NCI-H446 (cell line): Measurements from ENCODE around the gene SMIM12.

ENCODE experiments used
- DNase-seq, 2 experiments: peaks; one replicate each; lab custom pipeline; 2025; lab: John Stamatoyannopoulos, UW

Gene SMIM12

DNA sequence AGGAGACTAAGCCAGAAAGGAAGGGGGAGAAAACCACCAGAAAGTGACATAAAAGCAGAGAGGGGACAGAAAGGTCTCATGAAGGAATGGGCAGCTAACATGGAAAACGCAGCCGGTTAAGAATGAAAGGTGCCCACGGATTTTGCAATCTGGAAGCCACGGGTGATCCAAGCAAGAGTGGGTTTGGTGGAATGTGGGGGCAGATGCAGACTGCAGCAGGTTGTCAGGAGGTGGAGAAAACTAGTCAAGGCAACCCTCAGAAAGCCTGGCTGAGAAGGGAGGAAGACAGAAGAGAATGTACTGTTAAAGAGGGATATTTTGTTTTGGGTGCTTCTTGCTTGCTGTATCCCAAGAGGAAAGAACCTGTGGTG, 12.6 kb upstream of the SMIM12 start:
- no peak for DNase-seq

DNA sequence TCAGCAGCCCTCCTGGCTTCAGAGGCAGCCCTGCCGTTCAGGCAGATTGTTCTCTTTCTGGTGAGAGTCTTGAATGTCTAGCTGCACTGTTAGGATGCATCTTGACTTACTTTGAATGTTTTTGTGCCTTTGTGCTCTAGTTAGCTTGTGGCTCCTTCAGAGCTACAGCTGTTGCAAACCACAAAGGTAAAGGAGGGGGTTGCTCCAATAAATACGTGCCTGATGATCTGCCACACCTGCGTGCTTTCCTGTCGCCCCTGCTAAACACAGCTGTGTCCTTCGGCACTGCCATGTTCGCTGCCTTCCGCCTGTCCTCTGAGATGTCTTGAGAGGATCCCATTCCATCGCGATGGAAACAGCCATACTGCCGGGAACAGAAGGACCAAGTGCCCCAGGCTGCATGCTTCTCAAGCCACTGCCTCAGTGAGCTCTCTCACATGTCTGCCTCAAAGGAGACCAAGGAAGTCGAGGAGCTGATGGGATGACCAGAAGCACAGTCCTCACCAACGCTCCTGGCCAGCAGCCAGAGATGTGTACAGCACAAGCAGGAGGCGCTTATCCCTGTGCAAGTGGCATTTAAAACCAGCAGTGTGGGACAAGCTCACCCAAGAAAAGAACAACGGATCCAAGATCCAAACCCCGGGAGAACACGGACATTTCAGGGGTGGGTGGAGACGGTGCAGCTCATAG, 12.0 kb upstream of the SMIM12 start:
- DNase-seq: no peak

DNA sequence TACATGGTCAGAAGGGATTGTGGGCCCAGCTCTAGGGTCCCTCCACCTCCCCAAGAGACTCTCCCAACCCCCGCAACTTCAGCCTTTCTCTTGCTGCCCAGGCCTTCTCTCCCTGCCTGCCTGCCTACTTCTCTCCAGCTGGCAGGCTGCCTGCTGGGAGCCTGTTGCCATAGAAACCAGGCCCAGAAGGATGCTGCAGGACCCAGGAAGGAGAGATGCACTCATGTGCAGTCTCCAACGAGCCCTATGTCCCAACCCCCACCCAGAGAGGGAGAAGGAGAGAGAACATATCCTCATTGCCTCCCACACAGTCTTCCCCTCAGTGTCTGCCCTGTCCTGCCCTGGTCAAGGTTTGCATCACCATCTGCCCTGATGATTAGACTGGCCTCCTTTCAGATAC, 10.8 kb upstream of the SMIM12 start:
- no peak for DNase-seq

DNA sequence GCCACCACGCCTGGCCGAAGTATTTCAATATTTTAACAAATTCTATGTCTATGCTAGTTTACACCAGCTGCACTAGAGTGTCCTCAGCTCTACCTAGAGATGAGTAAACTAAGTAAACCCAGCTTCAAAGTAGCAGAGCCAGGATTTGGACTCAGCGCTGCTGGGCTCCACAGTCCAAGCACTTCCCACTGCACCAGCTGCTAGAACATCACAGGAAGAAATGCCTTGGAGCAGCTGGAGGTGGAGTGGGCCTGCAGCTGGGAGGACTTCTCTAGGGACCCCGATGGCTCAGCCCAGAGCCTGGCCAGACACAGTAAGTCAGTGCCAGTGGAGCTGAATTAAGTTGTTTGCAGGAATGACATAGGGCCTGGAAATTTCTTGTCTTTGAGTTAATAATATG, 10.2 kb upstream of the SMIM12 start:
- no peak for DNase-seq

DNA sequence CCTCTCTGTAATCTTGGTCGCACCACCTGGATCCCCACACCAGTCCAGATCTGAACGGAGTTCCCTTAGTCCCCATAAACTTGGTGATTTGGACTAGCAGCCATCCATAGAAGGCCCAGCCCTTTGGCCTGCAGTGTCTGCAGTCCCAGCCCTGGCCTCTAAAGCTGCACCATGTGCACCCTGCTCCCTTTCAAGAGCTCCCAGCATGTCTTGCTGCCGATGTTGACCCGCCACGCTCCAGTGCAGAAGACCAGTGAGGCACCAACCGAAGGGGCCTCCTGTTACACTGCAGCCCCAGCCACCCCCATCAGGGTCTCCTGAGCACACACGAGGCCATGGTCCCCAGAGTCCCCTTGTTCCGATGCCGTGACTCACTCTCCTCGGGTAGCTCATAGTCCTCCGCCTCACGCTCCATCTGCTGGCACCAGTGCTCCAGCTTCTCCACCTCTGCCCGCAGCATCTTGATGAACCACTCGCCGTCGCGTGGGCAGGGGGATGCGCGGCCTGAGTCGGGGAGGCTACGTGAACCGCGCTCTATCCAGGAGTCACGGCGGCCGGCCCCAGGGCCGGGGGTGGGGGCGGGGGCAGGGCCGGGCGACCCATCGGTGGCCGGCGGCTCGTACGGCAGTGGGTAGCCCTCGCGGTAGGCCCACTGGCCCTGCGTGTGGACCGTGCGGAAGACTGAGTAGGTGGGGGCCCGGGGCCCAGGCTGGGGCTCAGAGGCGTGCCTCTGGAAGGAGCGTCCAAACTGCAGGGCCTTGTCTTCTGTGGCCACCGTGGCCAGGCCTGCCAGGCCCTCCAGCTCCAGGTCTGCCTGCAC, 8.9 kb upstream of the SMIM12 start:
- no peak for DNase-seq

DNA sequence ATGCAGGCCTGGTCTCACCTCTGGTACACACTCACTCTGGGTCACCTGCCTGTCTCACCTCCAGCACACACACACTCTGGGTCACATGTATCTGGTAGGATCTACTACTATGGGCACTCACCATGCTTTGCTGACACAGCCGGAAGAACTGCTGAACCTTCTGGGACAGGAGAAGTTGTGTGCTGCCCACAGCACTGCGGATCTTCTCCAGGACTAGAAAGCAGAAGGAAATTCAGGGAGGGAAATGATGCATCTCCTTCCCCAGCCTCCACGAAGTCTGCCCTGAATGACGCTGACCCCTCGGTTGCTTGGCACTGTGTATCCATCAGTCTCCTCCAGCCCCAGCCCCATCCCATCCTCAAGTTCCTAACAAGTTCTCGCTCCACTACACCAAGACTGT, 7.9 kb upstream of the SMIM12 start:
- DNase-seq: no peak

DNA sequence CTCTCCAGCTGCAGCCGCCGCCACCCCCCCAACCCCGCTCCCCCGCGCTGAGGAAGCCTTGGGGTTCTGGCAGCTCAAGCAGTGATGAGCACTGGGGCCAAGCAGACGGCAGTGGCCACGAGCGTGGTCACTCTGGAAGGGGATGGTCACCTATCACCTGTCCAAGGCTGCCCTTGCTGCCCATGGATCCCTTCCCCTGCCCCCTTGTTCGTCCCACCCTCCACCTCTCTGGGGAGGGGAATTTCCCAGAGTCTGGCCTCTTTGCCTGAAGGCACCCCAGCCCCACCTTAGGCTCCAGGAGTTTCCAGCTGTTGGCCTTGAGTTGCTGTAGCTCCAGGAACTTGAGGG, 7.2 kb upstream of the SMIM12 start:
- DNase-seq: no peak

DNA sequence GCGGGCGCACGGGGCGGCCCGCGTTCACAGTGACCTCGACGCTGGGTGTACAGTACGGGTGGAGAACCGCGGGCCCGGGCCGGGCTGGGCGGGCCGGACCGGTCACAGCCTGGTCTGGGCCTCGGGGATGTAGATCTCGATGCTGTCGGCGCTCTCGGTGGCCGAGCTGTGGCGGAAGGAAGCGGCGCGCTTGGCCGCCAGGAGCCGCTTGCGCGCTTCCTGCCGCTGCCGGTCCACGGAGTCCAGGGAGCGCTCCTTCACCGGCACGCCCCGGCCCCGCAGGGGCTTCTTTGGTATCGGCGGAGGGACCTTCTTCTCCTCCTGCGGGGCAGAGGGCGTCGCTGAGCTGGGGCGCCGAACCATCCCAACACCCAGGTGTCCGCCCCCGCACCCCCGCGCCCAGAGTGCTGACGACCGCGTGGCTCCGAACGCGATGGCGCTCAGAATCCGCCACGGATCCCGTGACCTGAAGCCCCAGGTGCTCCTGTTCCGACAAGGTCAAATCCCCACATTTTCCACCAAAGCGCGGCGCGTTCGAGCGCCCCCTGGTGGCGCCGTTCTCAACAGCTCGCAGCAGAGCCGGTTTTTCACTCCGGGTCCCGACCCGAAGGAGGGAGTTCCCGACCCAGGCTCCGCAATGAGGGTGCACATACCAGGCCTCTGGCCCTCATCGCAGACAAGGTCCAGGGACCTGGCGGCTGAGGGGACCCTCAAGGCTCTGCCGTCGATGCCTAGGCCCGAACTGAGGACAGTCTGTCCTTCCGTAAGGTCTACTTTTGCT, 6.6 kb upstream of the SMIM12 start:
- DNase-seq: peak in 1 of 2 experiments; percentile 18

DNA sequence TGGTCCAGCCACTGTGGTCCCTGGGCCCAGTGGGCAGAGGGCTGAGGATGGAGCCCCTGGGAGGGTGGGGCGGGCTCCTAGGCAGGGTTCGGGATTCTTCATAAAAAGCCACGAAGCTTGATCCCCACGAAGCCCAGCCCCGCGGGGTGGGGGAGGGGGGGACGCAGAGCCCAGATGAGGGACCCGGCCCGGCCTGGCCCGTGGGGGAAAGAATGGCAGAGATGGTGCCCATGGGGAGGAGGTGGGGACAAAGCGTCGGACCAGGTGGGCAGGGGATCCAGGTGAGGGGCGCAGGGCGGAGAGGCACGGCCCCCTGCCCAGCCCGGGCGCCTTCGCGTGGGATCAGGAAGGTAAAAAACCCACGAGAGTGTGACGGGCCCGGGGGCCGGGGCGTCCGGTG, 6.0 kb upstream of the SMIM12 start:
- no peak for DNase-seq

DNA sequence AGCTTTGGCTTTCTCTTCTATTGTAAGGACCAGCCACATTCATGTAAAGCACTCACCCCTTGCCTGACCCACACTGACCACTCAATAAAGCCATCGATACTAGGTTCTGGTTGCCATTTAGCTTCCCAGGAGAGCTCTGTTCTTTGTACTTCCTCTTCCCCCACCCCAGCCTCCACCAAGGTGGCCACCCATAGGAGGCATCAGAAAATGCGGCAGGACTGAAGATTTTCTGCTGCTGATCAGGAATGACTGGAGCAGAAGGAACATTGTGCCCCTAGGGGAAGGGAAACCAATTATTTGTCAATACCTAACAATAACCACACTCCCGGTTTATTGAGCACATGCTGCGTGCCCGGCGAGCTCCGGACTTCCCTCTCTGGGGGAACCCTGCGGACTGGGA, 5.2 kb upstream of the SMIM12 start:
- no peak for DNase-seq

DNA sequence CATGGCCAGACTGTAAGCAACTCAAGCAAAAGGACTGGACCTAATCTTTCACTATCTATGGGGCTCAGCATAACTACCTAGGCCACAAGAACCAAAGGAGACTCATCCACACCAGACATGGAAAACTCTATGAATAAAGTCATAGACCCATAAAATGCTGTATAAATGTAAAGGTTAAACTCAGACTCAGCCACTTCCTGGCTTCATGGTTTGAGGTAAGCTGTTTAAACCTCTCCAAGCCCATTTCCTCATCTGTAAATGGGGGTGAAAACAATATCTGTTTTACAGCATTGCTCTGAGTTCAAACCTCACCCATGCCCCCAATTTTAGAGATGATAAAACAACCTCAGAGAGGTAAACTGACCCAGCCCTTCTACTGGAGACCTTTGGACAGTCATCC, 4.0 kb upstream of the SMIM12 start:
- DNase-seq: no peak

DNA sequence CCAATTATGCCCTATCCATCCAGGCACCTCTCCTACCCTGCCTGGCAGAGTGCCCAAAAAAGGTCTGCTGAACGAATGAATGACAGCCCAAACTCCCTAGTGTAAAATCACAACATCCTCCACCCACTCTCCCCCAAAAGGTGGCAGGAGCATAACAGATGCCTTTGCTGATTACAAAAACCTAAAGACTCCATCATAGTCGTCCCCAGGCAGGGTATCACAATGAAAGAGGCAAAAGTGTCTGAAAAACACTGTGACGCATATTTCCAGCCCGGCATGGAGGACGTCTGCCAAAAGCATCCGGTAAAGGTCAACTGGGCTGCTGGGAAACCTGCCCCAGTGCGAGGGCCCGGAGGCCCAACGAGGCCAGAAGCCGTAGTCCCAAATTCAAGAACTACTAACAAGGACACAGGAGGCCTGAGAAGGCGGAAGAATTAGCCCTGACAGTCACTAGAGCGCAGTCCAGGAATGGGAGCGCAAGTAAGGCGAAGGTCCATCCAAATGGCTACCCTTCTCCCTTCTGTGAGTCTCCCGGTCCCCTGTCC, 576 bp downstream of the SMIM12 start:
- DNase-seq: peak in 1 of 2 experiments; percentile 12

DNA sequence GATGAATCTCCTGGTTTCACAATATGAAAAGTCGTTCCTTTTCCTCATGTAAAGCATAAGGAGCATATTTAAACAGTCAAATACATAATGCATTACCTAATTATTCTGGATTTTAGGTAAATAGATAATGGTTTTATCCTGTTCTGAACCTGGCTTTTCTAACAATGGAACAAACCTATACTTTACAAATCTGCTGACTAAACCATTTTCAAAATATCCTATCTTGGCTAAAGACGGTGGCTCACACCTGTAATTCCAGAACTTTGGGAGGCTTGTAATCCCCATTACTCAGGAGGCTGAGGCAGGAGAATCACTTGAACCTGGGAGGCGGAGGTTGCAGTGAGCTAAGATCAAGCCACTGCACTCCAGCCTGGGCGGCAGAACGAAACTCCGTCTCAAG, 2.9 kb downstream of the SMIM12 start:
- no peak for DNase-seq

DNA sequence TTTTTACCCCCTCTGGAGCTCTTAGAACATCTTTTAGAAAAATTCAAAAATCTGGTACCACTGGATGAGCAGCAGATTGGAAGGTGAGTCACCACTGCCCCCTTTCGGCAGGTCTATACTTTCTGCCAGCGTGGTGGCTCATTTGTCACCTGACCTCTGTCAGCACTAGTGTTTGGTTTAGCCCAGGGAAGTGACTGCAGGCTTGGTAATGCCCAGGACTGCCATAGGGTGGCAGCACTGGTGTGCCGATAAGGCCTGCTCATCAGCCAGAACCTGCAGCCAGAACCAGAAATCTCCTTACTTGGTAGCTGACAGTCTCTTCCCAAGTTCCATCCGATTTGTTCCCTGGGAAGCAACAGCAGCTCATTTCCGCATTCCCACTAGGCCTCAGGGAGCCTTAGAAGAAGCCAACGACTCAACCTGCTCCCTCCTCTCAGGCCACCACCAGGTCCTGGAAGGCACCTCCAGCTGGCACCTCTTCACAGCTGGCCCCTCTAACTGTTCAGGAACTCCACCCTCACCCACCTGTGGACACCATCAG, 6.8 kb downstream of the SMIM12 start:
- DNase-seq: peak; percentile 84 to 94

DNA sequence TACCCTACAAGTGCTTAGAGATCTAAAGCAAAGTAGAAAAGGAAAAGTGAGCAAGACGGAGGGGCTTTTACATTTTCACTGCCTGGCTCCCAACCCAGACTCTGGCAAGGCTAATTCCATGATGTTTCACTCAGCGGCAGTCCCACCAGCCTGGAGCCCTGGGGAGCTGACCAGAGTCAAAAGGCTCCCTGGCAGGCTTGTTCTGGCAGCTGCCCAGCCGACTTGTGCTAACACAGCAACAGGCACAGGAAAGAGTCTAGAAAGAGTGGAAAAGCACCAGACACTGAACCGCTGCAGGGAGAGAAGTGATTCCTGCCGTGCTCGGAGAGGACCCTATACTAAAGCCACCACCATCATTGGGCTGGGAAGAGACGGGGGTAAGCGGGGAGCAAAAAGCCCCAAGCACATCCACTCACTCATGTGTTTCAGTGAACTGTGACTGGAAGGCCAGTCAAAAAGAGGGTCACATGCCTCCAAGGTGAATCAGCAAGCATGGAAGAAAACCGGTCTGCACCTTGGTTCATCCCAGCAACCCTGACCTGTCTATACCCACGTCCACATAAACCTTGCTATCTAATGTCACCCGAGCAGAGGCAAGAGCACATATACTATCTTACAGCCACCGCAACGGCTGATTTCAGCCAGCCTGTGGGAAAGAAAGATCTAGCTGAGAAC, 8.0 kb downstream of the SMIM12 start:
- no peak for DNase-seq

DNA sequence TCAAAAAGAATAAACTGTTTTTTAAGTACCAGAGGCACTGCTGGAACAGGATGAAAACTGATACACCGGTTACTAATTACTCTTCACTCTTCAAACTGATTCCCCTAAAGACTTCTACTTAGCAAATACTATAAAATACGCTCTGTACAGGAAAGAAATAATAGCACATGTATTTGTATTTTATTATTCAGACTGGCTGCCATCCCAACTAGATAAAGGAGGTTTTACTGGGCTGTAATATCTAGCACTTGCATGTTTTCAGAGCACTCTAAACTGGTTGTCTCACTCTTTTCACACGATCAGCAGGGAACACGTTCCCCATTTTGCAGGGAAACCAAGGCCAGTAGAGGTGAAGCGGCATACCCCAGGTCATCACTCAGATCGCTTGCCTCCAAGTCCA, 9.2 kb downstream of the SMIM12 start:
- DNase-seq: no peak

DNA sequence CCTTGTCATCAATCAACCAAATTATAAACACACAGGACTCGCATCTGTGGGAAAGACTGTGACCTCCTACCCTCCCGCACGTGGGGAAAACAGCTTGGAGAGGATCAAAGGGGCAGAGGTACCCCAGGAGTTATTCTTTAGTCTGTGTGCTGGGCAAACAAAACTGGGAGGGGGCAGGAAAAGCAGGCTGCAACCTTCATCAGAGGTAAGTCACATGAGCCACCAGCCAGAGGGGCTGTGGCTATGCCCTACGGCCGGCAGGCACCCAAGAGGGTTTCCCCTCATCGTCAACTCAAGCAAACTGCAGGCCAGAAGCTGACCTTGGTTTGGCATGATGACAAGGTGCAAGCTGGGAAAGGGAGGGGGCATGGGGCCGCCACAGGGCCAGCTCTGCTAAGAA, 12.5 kb downstream of the SMIM12 start:
- DNase-seq: no peak

DNA sequence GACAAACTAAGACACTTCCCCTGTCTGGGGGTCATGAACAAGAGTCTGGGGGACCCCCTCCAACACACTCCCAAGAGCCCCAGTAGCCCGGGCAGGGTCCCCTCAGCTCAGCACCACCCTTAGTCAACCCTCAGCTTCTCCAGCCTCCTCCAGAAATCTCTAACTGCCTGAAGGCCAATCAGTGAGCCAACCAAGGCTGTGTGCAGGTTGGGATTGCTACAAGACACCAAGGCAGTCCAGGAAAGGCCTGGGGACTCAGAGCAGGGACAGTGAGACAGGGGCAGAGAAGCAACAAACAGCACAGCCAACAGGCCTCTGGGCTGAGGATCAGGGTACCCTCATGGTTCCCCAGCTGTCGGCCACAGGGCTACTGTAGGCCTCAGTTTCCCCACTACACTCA, 13.3 kb downstream of the SMIM12 start:
- no peak for DNase-seq

DNA sequence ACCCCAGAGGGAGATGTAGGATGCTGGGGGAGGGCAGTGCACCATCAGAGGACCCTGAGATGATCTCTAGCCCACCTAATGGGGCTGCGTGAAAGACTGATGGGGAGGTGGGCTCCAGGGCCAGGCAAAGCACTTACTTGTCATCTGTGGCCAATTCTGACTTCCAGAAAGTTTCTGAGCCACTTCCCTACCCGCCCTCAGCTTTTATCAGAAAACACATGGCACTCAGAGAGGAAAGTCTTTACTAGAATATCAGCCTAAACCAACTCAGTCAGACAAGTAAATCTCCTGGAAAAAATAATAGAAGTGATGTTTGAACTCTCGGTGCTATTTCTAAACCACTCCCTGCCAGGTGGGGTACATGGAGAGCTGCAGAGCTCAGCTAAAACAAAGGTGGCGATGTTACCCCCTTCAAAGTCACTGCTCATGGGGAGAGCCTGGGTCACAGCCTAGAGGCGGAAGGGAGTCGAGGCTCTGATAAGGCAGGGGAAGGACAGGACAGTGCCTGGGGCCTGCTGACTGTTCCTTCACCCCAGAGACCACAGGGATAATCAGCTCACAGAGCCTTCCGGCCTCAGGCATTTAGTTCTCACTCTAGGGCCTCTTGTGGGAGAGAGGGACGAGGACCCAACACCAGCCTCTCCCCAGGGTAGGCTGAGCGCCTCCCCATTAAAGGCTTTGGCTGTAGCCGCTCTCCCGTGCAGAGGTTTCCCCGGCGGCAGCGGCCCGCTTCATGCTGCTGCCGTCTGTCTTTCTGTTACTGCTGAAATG, 14.2 kb downstream of the SMIM12 start:
- no peak for DNase-seq

DNA sequence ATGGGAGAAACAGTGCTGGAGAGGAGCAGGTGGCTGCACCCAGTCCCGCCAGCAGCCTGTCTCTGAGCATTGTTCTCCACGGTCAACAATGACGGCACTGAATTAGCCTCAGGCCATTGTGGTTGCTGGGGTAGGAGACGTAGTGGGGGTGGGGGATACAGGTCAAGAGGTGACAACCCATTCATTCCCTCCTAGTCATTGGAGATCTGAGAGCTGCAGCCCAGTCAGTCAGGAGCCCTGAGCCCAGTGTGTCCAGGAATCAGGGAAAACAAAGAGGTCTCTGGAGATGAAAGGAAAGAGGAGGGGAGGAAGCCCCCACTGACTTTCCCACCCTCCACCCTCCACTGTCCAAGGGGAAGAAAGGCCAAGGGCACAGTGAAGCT, 15.3 kb downstream of the SMIM12 start:
- no peak for DNase-seq
